Vagina (tissue), 2 donors: ENCODE data around the gene C1R. TPM values are rescaled to one million over a fixed set of nuclear protein-coding genes. Genes with fewer than 3 reads are reported as not detected.

ENCODE experiments used
- DNase-seq, 2 donors: peaks; one replicate each; pipeline ENCODE4 v3.0.0-alpha.2; 2017; ENCODE audit errors: extremely low spot score in 2 of 2
- H3K27ac ChIP-seq: fragments of 200-600 bp; sonication (generic); one replicate; pipeline ENCODE4 v1.5.1; 2019
- H3K27me3 ChIP-seq: fragments of 200-600 bp; sonication (generic); one replicate; pipeline ENCODE4 v1.5.1; 2019
- H3K36me3 ChIP-seq, 2 donors: fragments of 200-600 bp; sonication (generic); one replicate each; pipeline ENCODE4 v1.5.1; 2017 to 2019
- H3K4me1 ChIP-seq: fragments of 200-600 bp; sonication (generic); one replicate; pipeline ENCODE4 v1.5.1; 2019
- H3K4me3 ChIP-seq, 2 donors: fragments of 200-600 bp; sonication (generic); 1 replicate in 1 of 2; 2 replicates in 1 of 2; pipeline ENCODE4 v1.5.1; 2016 to 2019
- H3K9me3 ChIP-seq: fragments of 200-600 bp; sonication (generic); one replicate; pipeline ENCODE4 v1.5.1; 2019
- POLR2A ChIP-seq, 2 donors: fragments of 450-650 bp; IDR thresholded peaks; one replicate each; pipeline ENCODE4 v1.6.1; 2017; ENCODE audit warnings: antibody characterized with exemption in 2 of 2, mild to moderate bottlenecking in 2 of 2, moderate library complexity in 2 of 2
- POLR2AphosphoS5 ChIP-seq, 2 donors: sonication (generic); formaldehyde crosslinking; IDR thresholded peaks; one replicate each; pipeline ENCODE4 v1.9.0; 2017; ENCODE audit warnings: antibody characterized with exemption in 2 of 2, mild to moderate bottlenecking in 2 of 2, low read depth in 1 of 2; ENCODE audit not compliant: insufficient read depth in 1 of 2
- intact Hi-C: fragments of 100-400 bp; cut with DNase I; formaldehyde crosslinking; loops from one replicate; pipeline ENCODE4 v1.15.1; 2023
- total RNA-seq: library from RNA; depleted of rRNA; stranded (reverse); fragments of >200 nt; gene quantifications from one replicate; pipeline ENCODE4 v1.2.3, GENCODE V29; 2016
- TF ChIP-seq, protein P1 (sequence below), 3 experiments: fragments of 450-650 bp in 2 of 3; fragments of 200-600 bp in 1 of 3; sonication (generic) in 1 of 3; IDR thresholded peaks; one replicate each; pipeline ENCODE4 v1.5.1; 2017 to 2019; ENCODE audit warnings: antibody characterized with exemption in 3 of 3, mild to moderate bottlenecking in 2 of 3, moderate library complexity in 2 of 3

Gene C1R
- total RNA-seq, 1 donor from 2014 or later: 830 TPM

DNA sequence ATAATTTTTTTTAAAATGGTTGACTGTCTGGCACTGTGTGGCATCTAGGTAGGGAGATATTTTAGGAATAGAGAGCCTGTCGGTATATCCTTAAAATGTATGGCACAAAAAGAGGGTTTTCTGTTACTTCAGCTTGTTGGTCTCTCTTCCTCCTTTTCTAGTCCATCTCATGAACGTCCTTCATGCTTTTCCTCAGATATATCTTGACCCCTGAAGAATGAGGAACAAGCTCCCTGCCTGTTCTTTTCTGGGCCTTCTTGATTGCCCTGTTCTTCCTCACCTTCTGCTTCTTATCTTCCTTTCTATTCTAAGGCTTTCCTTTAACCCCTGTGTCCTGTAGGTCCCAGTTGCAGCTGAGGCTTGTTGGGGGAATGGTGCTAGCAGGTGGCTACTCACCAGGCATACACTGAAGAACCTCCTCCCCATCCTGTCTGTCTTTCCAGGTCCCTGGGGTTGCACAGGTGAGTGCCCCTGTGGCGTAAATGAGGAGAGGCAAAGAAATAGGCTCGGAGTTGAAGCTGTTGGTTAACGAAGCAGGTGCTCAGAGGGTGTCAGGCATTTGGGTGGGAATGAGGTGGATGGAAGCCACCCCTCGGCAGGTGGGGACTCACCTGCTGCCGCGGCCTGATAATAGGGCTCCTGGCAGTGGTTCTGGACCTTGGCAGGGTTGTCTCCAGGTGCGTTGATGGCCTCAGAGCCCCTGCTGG, 7.2 kb upstream of the C1R start:
- DNase-seq: no peak
- no peak overlapping the region for H3K4me3 ChIP-seq
- peaks cover 0 to 8% of the 10 kb centered on the region in 2 donors for H3K36me3 ChIP-seq
- no peak overlapping the region for H3K27ac ChIP-seq
- no peaks in the 10 kb centered on the region for H3K4me1 ChIP-seq
- H3K27me3 ChIP-seq: no peaks in the 10 kb centered on the region
- intact Hi-C loops: no loop called here
- H3K9me3 ChIP-seq: no peaks in the 10 kb centered on the region
- TF ChIP-seq, protein P1, sequence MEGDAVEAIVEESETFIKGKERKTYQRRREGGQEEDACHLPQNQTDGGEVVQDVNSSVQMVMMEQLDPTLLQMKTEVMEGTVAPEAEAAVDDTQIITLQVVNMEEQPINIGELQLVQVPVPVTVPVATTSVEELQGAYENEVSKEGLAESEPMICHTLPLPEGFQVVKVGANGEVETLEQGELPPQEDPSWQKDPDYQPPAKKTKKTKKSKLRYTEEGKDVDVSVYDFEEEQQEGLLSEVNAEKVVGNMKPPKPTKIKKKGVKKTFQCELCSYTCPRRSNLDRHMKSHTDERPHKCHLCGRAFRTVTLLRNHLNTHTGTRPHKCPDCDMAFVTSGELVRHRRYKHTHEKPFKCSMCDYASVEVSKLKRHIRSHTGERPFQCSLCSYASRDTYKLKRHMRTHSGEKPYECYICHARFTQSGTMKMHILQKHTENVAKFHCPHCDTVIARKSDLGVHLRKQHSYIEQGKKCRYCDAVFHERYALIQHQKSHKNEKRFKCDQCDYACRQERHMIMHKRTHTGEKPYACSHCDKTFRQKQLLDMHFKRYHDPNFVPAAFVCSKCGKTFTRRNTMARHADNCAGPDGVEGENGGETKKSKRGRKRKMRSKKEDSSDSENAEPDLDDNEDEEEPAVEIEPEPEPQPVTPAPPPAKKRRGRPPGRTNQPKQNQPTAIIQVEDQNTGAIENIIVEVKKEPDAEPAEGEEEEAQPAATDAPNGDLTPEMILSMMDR (IDR thresholded peaks at IDR 0.05): no peak
- TF ChIP-seq POLR2A (IDR thresholded peaks at IDR 0.05) (no peak), POLR2AphosphoS5 (IDR thresholded peaks at IDR 0.05; ENCODE audit: insufficient read depth in 1 of 2, low read depth in 1 of 2) (no peak)

DNA sequence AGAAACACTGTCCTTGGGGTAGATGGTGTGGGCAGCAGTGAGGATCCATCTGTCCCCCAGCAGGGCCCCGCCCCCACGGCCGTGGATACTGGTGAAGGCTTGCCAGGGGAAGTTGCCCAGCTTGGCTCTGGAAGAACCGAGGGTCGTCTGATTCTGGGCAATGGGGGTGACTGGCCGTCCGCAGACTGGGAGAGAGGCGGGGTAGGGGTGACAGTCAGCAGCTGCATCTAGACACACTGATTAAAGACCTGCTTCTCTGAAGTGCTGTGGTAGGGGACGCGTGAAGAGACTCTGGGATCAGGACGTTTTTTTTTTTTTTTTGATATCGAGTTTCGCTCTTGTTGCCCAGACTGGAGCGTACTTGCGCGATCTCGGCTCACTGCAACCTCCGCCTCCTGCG, 4.7 kb upstream of the C1R start:
- Histone ChIP-seq H3K27me3 (no peaks in the 10 kb centered on the region), H3K27ac (no peak overlapping the region), H3K36me3 (peaks cover 0 to 4% of the 10 kb centered on the region in 2 donors), H3K9me3 (no peaks in the 10 kb centered on the region), H3K4me3 (no peak overlapping the region), H3K4me1 (peaks cover 17% of the 10 kb centered on the region)
- TF ChIP-seq POLR2AphosphoS5 (IDR thresholded peaks at IDR 0.05; ENCODE audit: insufficient read depth in 1 of 2, low read depth in 1 of 2) (no peak), POLR2A (IDR thresholded peaks at IDR 0.05) (no peak)
- TF ChIP-seq, protein P1 (IDR thresholded peaks at IDR 0.05): no peak
- DNase-seq: no peak
- intact Hi-C loops: no loop called here

DNA sequence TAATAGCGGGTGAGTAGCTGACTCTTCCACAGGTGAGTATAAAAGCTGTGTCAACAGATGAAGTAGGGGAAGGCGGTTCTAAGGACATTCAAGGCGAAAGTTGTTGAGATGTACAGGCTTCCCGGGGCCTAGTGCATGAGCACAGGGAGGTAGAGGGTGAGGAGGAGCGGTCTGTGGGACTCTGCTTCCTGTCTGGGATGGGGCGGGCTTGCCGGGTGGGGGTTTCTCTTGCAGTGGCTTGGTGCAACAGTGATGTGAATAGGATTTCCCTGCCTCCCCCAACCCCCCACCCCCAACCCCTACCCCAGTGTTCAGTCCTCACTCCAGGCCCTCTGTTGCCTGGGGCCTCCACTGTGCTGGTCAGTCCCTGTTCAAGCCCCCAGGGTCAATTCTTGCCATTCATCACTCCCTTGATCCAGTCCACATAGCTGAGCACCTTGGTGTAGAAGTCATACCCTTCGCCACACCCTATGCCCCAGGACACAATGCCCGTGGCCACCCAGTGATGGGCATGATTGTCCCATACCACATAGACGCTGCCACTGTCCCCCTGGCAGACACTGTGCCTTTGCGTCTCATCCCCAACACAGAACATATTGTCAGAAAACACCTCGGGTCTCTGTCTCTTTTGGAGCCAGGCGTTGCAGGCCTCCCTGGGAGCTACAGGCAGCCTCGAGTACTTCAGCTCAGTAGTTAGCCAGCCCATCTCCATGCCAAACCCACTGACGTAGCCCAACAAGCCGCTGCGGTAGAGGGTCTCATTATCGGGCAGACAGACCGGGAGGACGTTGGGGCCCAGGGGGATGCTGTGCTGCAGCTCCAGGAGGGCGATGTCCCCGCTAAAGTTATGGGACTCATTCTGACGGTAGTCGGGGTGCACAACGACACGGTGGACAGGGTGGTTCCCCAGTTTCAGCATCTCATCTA, 4.0 kb upstream of the C1R start:
- intact Hi-C loops: no loop called here
- no peak for DNase-seq
- Histone ChIP-seq H3K4me3 (no peak overlapping the region), H3K36me3 (no peaks in the 10 kb centered on the region), H3K9me3 (no peaks in the 10 kb centered on the region), H3K4me1 (peaks cover 24% of the 10 kb centered on the region), H3K27ac (no peak overlapping the region), H3K27me3 (no peaks in the 10 kb centered on the region)
- TF ChIP-seq, protein P1 (IDR thresholded peaks at IDR 0.05): no peak
- peak in 1 of 2 donors; percentile 26 for TF ChIP-seq POLR2AphosphoS5 (IDR thresholded peaks at IDR 0.05; ENCODE audit: insufficient read depth in 1 of 2, low read depth in 1 of 2)

DNA sequence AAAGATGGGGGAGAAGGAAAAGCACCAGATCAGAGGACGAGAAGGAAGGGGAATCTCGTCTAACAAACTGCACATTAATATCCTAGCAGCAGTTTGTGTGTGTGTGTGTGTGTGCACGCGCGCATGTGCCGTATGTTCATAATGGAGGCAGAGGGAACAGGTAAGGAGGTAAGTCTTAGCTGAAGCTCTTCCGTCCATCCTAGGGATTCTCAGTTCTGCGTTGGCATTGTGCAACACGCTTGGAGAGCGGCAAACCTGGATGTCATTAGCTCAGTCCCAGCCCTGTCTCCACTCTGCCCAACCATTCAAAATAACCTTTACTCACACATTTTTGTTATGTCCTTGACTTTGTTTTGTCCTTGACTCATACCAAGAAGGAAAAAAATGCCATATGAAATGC, 1.6 kb upstream of the C1R start:
- peaks cover 0 to 6% of the 10 kb centered on the region in 2 donors for H3K36me3 ChIP-seq
- no peaks in the 10 kb centered on the region for H3K27me3 ChIP-seq
- DNase-seq: no peak
- TF ChIP-seq POLR2AphosphoS5 (IDR thresholded peaks at IDR 0.05; ENCODE audit: insufficient read depth in 1 of 2, low read depth in 1 of 2) (no peak), POLR2A (IDR thresholded peaks at IDR 0.05) (no peak)
- no peak overlapping the region for H3K4me3 ChIP-seq
- peak overlapping the region; percentile 94 for H3K27ac ChIP-seq
- H3K4me1 ChIP-seq: peaks cover 48% of the 10 kb centered on the region
- intact Hi-C loops: loop anchor here (5.0 kb wide), 1 partner anchor 152 kb away; the partner anchor contains the start of genes C12orf57 and RNU7-1
- no peaks in the 10 kb centered on the region for H3K9me3 ChIP-seq

DNA sequence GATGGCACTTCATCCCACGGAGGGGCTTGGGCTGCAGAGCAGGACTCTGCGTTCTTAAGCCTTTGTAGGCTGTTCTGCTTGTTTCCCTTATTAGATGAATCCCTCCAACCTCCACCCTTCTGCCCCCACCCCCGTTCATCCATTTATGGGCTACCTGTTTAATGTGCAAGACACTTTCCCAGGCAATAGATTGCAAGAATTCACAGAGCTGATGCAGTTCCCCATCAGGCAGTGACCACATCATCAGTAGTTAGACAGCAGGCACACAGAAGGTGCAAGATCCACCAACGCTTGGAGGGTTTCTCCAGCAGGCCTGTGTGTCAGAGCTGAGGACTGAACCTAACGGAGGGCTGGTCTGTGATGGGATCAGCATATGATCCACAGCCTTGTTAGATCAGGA, 1.2 kb upstream of the C1R start:
- intact Hi-C loops: loop anchor here (5.0 kb wide), 1 partner anchor 151 kb away; the partner anchor contains the start of genes C12orf57 and RNU7-1
- no peak overlapping the region for H3K4me3 ChIP-seq
- H3K27me3 ChIP-seq: no peaks in the 10 kb centered on the region
- TF ChIP-seq, protein P1 (IDR thresholded peaks at IDR 0.05): no peak
- TF ChIP-seq POLR2AphosphoS5 (IDR thresholded peaks at IDR 0.05; ENCODE audit: insufficient read depth in 1 of 2, low read depth in 1 of 2) (no peak), POLR2A (IDR thresholded peaks at IDR 0.05) (no peak)
- peaks cover 52% of the 10 kb centered on the region for H3K4me1 ChIP-seq
- DNase-seq: no peak
- no peaks in the 10 kb centered on the region for H3K9me3 ChIP-seq
- H3K27ac ChIP-seq: peak overlapping the region; percentile 94
- peaks cover 0 to 10% of the 10 kb centered on the region in 2 donors for H3K36me3 ChIP-seq
